ENCODE results near the gene GPRC5B. TPM values are rescaled to one million over a fixed set of nuclear protein-coding genes. Genes with fewer than 3 reads are reported as not detected.
A peak's percentile ranks its signal among the peaks of the same experiment; 100 is the strongest.

The GPRC5B gene
- total RNA-seq, 1 experiment from 2014 or later, result 137 TPM

- Histone ChIP-seq H3K79me2 (ENCODE audit: insufficient read depth, low read length) (peaks cover 6% of the 10 kb centered on the region; the same call in 1 of the 2 replicates), H3K4me2 (ENCODE audit: insufficient read depth, insufficient read length, low read length) (peak overlapping the region; percentile 90), H3K4ac (ENCODE audit: low read depth, low read length) (no peak overlapping the region), H3K4me1 (ENCODE audit: insufficient read depth, low read length) (no peaks in the 10 kb centered on the region), H3K56ac (ENCODE audit: insufficient read length, low read depth, low read length) (no peak overlapping the region), H3K27me3 (ENCODE audit: insufficient read depth, low read length) (no peaks in the 10 kb centered on the region; the same call in 1 of the 2 replicates), H4K5ac (ENCODE audit: insufficient read length, low read depth, low read length) (no peak overlapping the region), H2BK20ac (ENCODE audit: low read depth, low read length, poor library complexity, severe bottlenecking) (no peak overlapping the region), H3K18ac (ENCODE audit: insufficient read length, low read depth, low read length) (no peak overlapping the region), H2AFZ (ENCODE audit: low read length) (no peak overlapping the region), H2BK5ac (ENCODE audit: insufficient read length, low read length) (no peak overlapping the region), H3T11ph (ENCODE audit: low read length) (no peak overlapping the region), H2BK120ac (ENCODE audit: low read depth, low read length, poor library complexity, severe bottlenecking) (no peak overlapping the region), H2BK12ac (ENCODE audit: insufficient read length, low read depth, low read length) (no peak overlapping the region), H3K23me2 (ENCODE audit: insufficient read length, low read depth, low read length, poor library complexity, severe bottlenecking) (peaks cover 20% of the 10 kb centered on the region), H3K23ac (ENCODE audit: insufficient read length, low read depth, low read length) (no peak overlapping the region), H4K91ac (ENCODE audit: insufficient read length, low read depth, low read length) (no peak overlapping the region), H4K20me1 (ENCODE audit: control insufficient read depth, insufficient read depth, insufficient read length) (no peaks in the 10 kb centered on the region), H2AK5ac (ENCODE audit: insufficient read length, low read length) (no peak overlapping the region), H3K27ac (ENCODE audit: insufficient read length, low read depth, low read length) (no peak overlapping the region), H3K79me1 (ENCODE audit: insufficient read depth, low read depth, low read length, poor library complexity, severe bottlenecking) (peaks cover 10% of the 10 kb centered on the region), H4K8ac (replicated peaks; ENCODE audit: insufficient read length, low read depth, low read length) (no peak overlapping the region), H3K14ac (ENCODE audit: insufficient read depth, low read length) (no peak overlapping the region), H2BK15ac (ENCODE audit: low read depth, low read length) (no peak overlapping the region), H3K9me3 (ENCODE audit: control insufficient read depth, low read depth, low read length) (no peaks in the 10 kb centered on the region), H3K9ac (ENCODE audit: extremely low read depth, insufficient read length, low read length) (no peak overlapping the region)
- Mint-ChIP-seq H3K27ac (peak overlapping the region in 1 of 3 experiments; percentile 45; a peak in 2 of 7 replicates), H3K27me3 (ENCODE audit: low read depth) (peaks cover 13% of the 10 kb centered on the region), H3K9me3 (peaks cover 0 to 3% of the 10 kb centered on the region in 2 experiments; a peak in 1 of 5 replicates), H3K4me1 (peaks cover 31 to 33% of the 10 kb centered on the region in 2 experiments), H3K36me3 (ENCODE audit: insufficient read depth in 1 of 3, low read depth in 3 of 3) (peaks cover 10 to 13% (median 13%) of the 10 kb centered on the region in 3 experiments), H3K4me3 (peak overlapping the region; percentile 74 to 88)
- DNase-seq, result peak; percentile 37
- WGBS (ENCODE audit: extremely low coverage, insufficient read length, low lambda C conversion rate), result no CpG with 5 or more reads among the region's 41 CpGs
- no peak for TF ChIP-seq CTCF (conservative IDR thresholded peaks at IDR 0.05)
Measured at GRCh38 chr16:19885451-19886072, 914 bp upstream of the GPRC5B start.

All from H9 (cell line).